RWPE1 (cell line): ENCODE results near the gene ITGAE.
"Not testable (repeated sequence)": the region's sequence is repeated elsewhere in the genome, so short reads cannot be mapped to it uniquely, and the experiment has no call there.

Experiments used
- CTCF ChIA-PET: fragments of 350-600 bp; sonication (Branson Sonifier 250); formaldehyde crosslinking; extraction: SDS; loops from one replicate; lab custom pipeline; 2021; lab: Yijun Ruan, JAX
- POLR2A ChIA-PET: fragments of 400-600 bp; formaldehyde crosslinking; extraction: SDS; loops from one replicate; lab custom pipeline; 2020; ENCODE audit warnings: antibody characterized with exemption; ENCODE audit not compliant: low non-redundant PET; lab: Yijun Ruan, JAX
- DNase-seq: peaks from one replicate; pipeline ENCODE4 v3.0.0; 2012; ENCODE audit warnings: low spot score
- H3K27ac ChIP-seq: fragments of 450-650 bp; 2 replicates; pipeline ENCODE4 v1.5.1; 2017
- CTCF ChIP-seq: fragments of 450-650 bp; conservative IDR thresholded peaks from 2 replicates; pipeline ENCODE4 v1.5.1; 2017; ENCODE audit warnings: low read depth, mild to moderate bottlenecking

The ITGAE gene

GRCh38 chr17:3730881-3731429 is 70.0 kb downstream of the ITGAE start:
- no peak overlapping the region for H3K27ac ChIP-seq
- CTCF ChIA-PET, result interaction anchor here (0.6 kb wide), 2 partner anchors 95 to 318 kb away, joined by 4 to 6 read pairs; no protein-coding TSS in a partner anchor
- POLR2A ChIA-PET, result no interaction called here
- DNase-seq, result no peak
- TF ChIP-seq CTCF, result no peak

- ChIA-PET CTCF (interaction anchor here (1.1 kb wide), 1 partner anchor 97 kb away, joined by 3 read pairs; no protein-coding TSS in a partner anchor), POLR2A (interaction anchor here (0.7 kb wide), 1 partner anchor 98 kb away, joined by 3 read pairs; no protein-coding TSS in a partner anchor)
- no peak overlapping the region for H3K27ac ChIP-seq
- no peak for TF ChIP-seq CTCF
- DNase-seq, result no peak
Measured at GRCh38 chr17:3729881-3730280, 71.1 kb downstream of the ITGAE start.

GRCh38 chr17:3728099-3728498 is 72.9 kb downstream of the ITGAE start:
- CTCF ChIA-PET, result interaction anchor here (1.1 kb wide), 1 partner anchor 10 kb away, joined by 6 read pairs; no protein-coding TSS in a partner anchor
- H3K27ac ChIP-seq, POLR2A ChIA-PET: not testable (repeated sequence)

GRCh38 chr17:3727041-3727440 is 73.9 kb downstream of the ITGAE start:
- CTCF ChIA-PET, result interaction anchor here (0.6 to 1.1 kb wide), 2 partner anchors 11 to 678 kb away, joined by 3 to 6 read pairs; no protein-coding TSS in a partner anchor
- no peak for TF ChIP-seq CTCF
- no peak for DNase-seq
- POLR2A ChIA-PET, result interaction anchor here (0.6 kb wide), 1 partner anchor 1129 kb away, joined by 3 read pairs; no protein-coding TSS in a partner anchor
- no peak overlapping the region for H3K27ac ChIP-seq

More at GRCh38 chr17:3728099-3728498, 72.9 kb downstream of the ITGAE start:
- not testable (repeated sequence) for DNase-seq

- ChIA-PET CTCF (interaction anchor here (1.1 kb wide), 1 partner anchor 121 kb away, joined by 3 read pairs; the partner anchor contains the start of gene NCBP3), POLR2A (interaction anchor here (0.7 kb wide), 1 partner anchor 132 kb away, joined by 4 read pairs; no protein-coding TSS in a partner anchor)
- no peak for DNase-seq
- TF ChIP-seq CTCF, result no peak
- H3K27ac ChIP-seq, result peak overlapping the region; percentile 78
Measured at GRCh38 chr17:3724378-3725077, 76.5 kb downstream of the ITGAE start.

- POLR2A ChIA-PET, result interaction anchor here (0.5 to 0.7 kb wide), 2 partner anchors 22 to 133 kb away, joined by 3 to 4 read pairs; no protein-coding TSS in a partner anchor
Measured at GRCh38 chr17:3723556-3724377, 77.2 kb downstream of the ITGAE start, which contains the start of gene HASPIN. Gene HASPIN (plus strand): TSS chr17:3723903. CDS start chr17:3723936, 33 bp downstream.

More at GRCh38 chr17:3723556-3724377, 77.2 kb downstream of the ITGAE start, which contains the start of gene HASPIN:
- DNase-seq, result peak; percentile 99
- CTCF ChIA-PET, result interaction anchor here (0.6 to 1.5 kb wide), 3 partner anchors 15 to 183 kb away, joined by 3 read pairs; partner anchors contain the start of gene NCBP3
- H3K27ac ChIP-seq, result peak within 1 kb of the TSS; percentile 78
- no peak for TF ChIP-seq CTCF
